Activated T-cell treated with anti-CD3 and anti-CD28 coated beads, Interleukin-2, amount 50 U/mL, for 4 hours (primary cell): Measurements from ENCODE around the gene TMEM53. TPM values are rescaled to one million over a fixed set of nuclear protein-coding genes. Genes with fewer than 3 reads are reported as not detected.

Source experiments
- ATAC-seq, 2 donors: fragments of 200-7000 bp; cut with Tn5 transposase; one replicate each; pipeline ENCODE4 v1.10.0; 2021
- DNase-seq: peaks from one replicate; pipeline ENCODE4 v3.0.0-alpha.2; 2020
- H3K27me3 Mint-ChIP-seq: one replicate; pipeline ENCODE4 v1.8.0; 2021; ENCODE audit warnings: low read depth, mixed read lengths
- H3K36me3 Mint-ChIP-seq: one replicate; pipeline ENCODE4 v1.8.0; 2022; ENCODE audit warnings: mixed read lengths; ENCODE audit not compliant: insufficient read depth
- H3K4me1 Mint-ChIP-seq: one replicate; pipeline ENCODE4 v1.8.0; 2021; ENCODE audit warnings: low read depth, mixed read lengths
- H3K4me3 Mint-ChIP-seq: one replicate; pipeline ENCODE4 v1.8.0; 2021; ENCODE audit warnings: mild to moderate bottlenecking, moderate library complexity, mixed read lengths
- H3K9me3 Mint-ChIP-seq: one replicate; pipeline ENCODE4 v1.8.0; 2021; ENCODE audit warnings: mixed read lengths
- total RNA-seq, 3 donors: library from RNA; stranded (reverse); gene quantifications; one replicate each; pipeline ENCODE4 v1.2.1, GENCODE V29; 2021

The TMEM53 gene
- 1 to 10 TPM; 1.8 to 3.6 (median 2.2) TPM for total RNA-seq

DNA sequence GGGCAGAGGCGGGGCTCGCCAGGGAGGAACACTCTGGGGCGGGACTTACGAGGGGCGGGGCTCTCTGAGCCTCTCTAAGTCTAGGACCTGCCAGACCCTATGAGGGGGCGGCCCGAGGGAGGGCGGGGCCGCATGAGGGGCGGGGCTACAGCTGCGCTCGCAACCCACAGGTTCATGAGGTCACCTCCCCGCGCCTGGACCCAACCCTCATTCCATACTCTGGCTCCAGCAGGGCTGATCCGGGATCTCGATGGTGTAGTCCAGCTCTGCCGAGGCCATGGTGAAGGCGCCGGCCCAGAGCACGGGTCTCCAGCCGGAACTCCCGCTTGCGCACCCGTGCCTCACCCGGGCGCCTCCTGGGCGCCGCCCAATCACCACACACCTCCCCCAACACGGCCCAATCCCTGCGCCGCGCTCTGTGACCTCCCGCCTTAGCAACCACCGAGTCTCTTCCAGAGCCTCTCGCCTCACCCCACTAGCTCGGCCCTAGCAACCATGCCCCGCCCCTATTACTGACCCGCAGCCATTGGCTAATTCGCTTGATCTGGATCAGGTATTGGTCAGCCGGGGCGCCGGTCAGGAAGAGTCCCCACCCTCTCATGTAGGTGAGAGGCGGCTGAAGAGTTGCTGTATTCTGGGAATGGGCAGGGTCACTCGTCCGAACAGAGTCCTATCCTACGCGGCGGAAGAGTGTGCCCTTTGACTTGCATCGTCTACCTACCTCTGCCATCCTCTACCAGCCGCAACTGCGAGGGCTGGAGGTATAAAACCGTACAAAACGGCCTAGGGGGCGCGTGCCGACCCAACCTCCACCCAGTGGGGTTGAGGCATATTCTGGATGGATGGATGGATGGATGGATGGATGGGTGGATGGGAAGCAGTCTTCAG is at the start of gene TMEM53, which contains the start of gene ARMH1:
TSS of gene TMEM53 (minus strand) at position 369 of the 888 bp plus-strand sequence. CDS start at position 279, 90 bp downstream.
TSS of gene ARMH1 (plus strand) at position 602 of the 888 bp plus-strand sequence. CDS start 14,984 bp downstream, outside the sequence.
- Mint-ChIP-seq H3K9me3 (no peaks in the 10 kb centered on the region), H3K36me3 (no peaks in the 10 kb centered on the region), H3K27me3 (no peaks in the 10 kb centered on the region), H3K4me1 (peaks cover 27% of the 10 kb centered on the region), H3K4me3 (peak within 1 kb of the TSS; percentile 81)
- peak; percentile 97 for ATAC-seq
- peak; percentile 95 for DNase-seq

DNA sequence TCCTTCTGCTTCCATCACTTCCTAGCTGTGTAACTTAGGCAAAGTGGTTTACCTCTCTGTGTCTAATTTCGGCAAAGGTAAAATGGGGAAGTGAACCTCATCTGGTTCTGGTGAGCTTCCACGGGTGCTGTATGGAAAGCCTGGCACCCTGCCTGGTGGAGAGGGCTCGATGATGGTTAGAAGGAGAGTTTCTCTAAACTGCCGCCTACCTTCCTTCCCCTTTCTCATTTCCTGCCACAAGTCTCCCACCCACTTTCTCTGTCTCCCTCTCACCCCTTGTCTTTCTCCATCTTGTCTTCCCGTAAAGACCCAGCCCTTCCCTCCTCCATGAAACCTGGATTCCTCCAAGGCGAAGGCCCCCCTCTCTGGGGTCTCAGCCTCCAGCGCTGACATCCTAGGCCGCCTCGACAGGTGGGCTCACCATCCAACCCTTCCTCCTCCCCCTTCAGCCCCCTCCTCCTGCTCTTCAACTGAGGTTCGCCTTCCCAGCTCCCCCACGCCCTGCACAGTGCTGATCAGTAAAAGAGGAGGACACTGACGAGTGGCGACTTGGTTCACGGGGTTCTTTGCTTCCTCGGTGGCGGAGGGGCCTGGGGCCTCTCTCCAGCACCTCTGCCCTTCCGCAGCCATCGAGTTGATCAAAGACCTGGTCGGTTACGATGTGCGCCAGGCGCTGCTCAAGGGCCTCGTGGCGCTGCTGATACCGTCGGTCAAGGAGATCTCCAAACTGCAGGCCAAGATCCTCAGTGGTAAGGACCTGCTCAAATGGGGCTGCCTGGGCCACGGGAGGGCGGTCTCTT is 49.4 kb upstream of the TMEM53 start:
- Mint-ChIP-seq H3K36me3 (peaks cover 2% of the 10 kb centered on the region), H3K9me3 (no peaks in the 10 kb centered on the region), H3K4me3 (peak overlapping the region; percentile 74), H3K27me3 (no peaks in the 10 kb centered on the region), H3K4me1 (peaks cover 62% of the 10 kb centered on the region)
- DNase-seq (peak; percentile 32), ATAC-seq (peak; percentile 4)

DNA sequence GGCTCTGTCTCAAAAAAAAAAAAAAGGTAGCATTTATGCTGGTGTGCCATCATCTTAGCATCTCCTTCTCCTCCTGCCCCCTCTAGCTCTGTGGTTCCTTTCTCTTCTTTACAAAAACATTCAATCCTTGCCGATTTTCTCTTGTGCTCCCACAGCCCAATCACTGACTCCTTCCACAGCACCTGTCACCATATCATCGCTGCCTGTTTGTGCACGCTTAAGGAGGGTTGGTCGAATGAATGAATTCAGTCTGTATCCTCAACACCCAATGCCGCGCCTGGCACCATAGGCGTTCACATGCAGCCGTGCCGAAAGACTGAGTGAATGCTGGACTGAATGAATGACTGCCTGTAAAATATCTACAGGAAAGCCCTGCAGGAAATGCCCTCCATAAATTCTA is 48.8 kb upstream of the TMEM53 start:
- H3K4me1 Mint-ChIP-seq, result peaks cover 67% of the 10 kb centered on the region
- no peak for ATAC-seq
- peak overlapping the region; percentile 74 for H3K4me3 Mint-ChIP-seq
- peaks cover 2% of the 10 kb centered on the region for H3K36me3 Mint-ChIP-seq
- no peaks in the 10 kb centered on the region for H3K27me3 Mint-ChIP-seq
- no peaks in the 10 kb centered on the region for H3K9me3 Mint-ChIP-seq
- no peak for DNase-seq

DNA sequence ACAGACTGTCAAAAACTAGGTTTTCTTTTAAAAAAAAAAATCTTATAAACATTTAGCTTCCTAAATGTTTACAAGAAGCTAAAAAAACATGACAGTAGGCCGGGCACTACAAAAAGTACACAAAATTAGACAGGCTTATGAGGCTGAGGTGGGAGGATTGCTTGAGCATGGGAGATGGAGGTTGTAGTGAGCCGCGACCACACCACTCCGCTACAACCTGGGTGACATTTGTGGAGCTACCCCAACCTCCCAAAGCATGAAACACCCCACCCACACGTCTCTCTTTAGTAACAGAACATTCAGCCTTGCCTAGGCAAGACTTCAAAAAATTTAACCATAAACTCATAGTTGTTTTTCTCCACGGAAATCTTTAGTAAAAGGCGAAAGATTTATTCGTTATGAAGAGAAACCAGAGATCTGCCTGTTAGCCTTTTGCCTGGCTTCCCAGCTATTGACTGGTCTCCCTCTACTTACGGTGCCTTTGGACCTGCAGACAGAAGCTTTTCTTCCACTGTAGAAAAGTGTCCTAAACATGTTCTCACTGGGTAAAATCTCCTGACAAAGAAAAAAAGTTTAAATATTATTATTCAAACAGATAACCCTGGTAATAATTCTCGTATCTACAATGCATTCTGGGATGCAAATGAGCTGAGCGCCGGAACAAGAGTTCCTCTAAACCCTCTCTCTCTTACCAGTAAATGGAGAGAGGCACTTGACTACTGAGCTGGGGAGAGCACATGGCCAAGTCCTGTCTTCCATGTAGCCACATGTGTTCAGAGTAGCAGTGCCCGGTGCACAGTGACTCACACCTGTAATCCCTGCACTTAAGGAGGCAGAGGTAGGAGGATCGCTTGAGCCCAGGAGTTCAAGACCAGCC is 47.4 kb upstream of the TMEM53 start:
- Mint-ChIP-seq H3K27me3 (no peaks in the 10 kb centered on the region), H3K4me3 (peak overlapping the region; percentile 42), H3K9me3 (no peaks in the 10 kb centered on the region), H3K36me3 (peaks cover 2% of the 10 kb centered on the region), H3K4me1 (peaks cover 74% of the 10 kb centered on the region)
- DNase-seq, result peak; percentile 57
- ATAC-seq, result peak; percentile 78 to 85

DNA sequence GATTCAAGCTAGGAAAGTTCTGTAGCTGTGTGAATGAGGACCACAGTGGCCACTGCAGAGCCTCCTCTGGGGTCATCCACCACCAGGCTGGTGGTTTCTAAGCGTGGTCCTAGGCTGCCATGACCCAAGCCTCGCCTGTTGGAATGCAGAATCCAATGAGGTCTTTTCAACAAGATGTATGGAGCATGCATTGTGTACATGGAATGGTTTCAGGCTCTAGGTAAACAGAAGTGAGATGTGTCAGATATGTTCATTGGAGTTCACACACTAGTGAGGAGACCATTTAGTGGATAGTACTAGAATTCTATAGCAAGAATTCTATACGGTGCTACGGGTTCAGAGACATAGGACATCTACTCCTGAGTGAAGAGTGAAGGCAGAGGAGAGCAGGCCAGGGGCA is 46.0 kb upstream of the TMEM53 start:
- Mint-ChIP-seq H3K4me1 (peaks cover 80% of the 10 kb centered on the region), H3K27me3 (no peaks in the 10 kb centered on the region), H3K36me3 (peaks cover 2% of the 10 kb centered on the region), H3K9me3 (no peaks in the 10 kb centered on the region), H3K4me3 (peak overlapping the region; percentile 27)
- DNase-seq, result no peak
- ATAC-seq, result no peak

DNA sequence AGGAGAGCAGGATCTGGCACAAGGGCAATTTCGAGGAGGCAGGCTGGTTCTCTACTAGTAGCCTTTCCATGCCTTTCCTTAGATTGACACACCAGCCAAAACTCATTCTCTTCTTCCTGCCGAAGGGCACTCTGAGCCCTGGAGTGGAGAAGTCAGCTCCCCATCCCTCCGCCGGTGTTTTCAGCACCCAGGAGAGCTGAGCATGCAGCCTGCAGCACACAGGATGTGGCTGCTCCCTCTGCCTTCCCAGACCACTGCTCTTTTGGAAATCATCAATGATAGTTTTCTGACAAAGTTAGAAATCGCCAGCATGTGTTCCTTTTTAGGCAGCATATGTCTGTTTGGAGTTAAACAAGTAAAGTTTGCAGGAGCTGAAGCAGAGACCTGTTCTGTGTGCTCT is 45.0 kb upstream of the TMEM53 start:
- ATAC-seq (no peak), DNase-seq (no peak)
- no peaks in the 10 kb centered on the region for H3K36me3 Mint-ChIP-seq
- H3K4me3 Mint-ChIP-seq, result no peak overlapping the region
- H3K9me3 Mint-ChIP-seq, result no peaks in the 10 kb centered on the region
- H3K27me3 Mint-ChIP-seq, result no peaks in the 10 kb centered on the region
- H3K4me1 Mint-ChIP-seq, result peaks cover 80% of the 10 kb centered on the region

DNA sequence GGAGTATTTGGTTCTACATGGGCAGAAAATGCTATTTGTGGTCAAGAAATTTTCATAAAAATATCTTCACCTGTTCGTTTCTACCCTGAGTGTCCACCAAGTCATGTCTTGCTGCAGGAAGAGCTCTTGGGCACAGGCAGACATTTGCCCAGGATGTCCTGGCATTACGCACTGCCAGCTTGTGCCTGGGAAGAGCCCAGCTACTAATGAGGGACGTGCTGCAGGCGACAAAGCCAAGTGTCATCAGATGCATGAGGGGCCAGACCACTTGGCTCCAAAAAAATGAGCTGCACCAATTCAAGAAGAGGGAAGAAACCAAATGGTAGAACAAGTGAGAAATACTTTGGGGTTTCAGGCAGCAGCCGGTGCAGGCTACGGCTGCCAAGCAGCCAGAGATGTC is 43.8 kb upstream of the TMEM53 start:
- Mint-ChIP-seq H3K36me3 (no peaks in the 10 kb centered on the region), H3K27me3 (no peaks in the 10 kb centered on the region), H3K9me3 (no peaks in the 10 kb centered on the region), H3K4me3 (no peak overlapping the region), H3K4me1 (peaks cover 70% of the 10 kb centered on the region)
- ATAC-seq (no peak), DNase-seq (no peak)

DNA sequence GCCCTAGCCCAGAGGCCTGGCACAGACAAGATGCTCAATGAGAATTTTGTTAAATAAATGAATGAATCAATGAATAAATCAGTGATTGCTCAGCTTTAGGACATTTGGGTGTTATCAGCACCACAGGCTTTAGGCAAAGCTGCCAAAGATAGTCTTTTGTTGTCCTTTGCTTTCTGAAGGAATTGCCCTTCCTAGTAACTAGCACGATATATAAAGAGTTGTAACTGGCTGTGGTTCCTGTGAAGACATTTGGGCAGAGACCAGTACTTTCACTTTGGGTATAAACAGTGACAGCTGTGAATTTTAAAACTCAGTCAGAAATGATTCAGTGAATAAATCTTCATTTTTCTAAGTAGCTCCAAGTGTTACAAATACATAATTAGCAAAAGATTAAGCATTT is 43.4 kb upstream of the TMEM53 start:
- Mint-ChIP-seq H3K27me3 (no peaks in the 10 kb centered on the region), H3K4me1 (peaks cover 67% of the 10 kb centered on the region), H3K9me3 (no peaks in the 10 kb centered on the region), H3K36me3 (no peaks in the 10 kb centered on the region), H3K4me3 (no peak overlapping the region)
- DNase-seq (no peak), ATAC-seq (no peak)

DNA sequence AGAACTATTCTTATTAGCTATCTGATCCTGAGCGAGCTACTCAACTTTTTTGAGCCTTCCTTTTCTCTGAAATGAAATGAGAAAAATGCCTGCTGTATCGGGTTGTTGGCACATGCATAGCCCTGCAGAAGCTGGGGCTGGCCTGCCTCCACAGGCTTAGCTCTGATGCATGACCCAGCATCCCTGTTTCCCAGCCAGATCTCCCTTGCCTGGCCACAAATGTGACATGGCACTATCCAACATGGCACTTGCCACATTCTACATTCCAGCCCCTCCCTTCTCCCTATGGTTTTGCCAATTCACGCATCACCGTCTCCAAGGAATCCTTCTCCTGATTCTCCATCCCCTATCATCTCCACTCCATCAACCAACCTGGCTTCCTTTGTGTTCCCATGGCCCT is 42.9 kb upstream of the TMEM53 start:
- H3K4me1 Mint-ChIP-seq, result peaks cover 67% of the 10 kb centered on the region
- no peaks in the 10 kb centered on the region for H3K27me3 Mint-ChIP-seq
- no peak for ATAC-seq
- H3K36me3 Mint-ChIP-seq, result no peaks in the 10 kb centered on the region
- no peaks in the 10 kb centered on the region for H3K9me3 Mint-ChIP-seq
- no peak for DNase-seq
- H3K4me3 Mint-ChIP-seq, result no peak overlapping the region

DNA sequence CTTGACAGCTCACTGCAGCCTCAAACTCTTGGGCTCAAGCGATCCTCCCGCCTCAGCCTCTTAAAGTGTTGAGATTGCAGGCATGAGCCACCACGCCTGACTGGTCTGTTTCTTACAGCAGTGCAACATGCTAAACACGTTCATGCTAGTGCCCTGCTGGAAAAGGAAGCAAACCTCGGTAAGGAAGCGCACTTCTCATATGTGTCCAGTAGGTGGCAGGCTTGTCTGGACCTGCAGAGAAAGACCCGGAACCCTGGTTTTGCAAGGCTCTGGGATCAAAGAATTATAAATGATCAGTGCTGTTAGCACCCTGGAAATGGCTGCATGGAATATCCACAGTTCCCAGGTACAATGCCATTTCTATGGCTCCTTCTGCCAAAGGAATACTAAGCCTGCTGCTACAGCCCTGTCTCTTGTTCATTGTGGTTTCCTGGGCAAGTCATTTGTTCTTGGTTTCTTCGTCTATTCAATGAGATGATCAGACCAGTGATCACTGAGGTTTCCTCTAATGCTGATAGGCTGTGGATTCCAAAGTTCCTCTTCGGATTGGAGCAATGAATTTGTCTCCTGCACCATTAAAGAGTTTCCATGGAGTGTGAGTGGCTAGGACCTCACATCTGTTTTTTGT is 40.8 kb upstream of the TMEM53 start:
- peak overlapping the region; percentile 17 for H3K4me3 Mint-ChIP-seq

DNA sequence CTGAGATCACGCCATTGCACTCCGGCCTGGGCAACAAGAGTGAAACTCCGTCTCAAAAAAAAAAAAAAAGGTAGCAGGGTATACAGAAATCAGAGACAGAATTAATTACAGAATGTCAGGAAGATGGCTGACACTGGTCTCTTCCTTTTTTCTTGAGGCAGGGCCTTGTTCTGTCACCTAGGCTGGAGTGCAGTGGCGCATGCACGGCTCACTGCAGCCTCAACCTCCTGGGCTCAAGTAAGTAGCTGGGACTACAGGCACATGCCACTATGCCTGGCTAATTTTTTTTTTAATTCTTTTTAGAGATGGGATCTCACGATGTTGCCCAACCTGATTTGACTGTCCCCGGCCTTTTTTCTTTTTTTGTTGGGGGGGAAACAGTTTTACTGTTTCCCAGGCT is 40.3 kb upstream of the TMEM53 start:
- Mint-ChIP-seq H3K9me3 (no peaks in the 10 kb centered on the region), H3K27me3 (no peaks in the 10 kb centered on the region), H3K36me3 (no peaks in the 10 kb centered on the region), H3K4me1 (peaks cover 43% of the 10 kb centered on the region), H3K4me3 (no peak overlapping the region)
- no peak for DNase-seq
- no peak for ATAC-seq

More for the DNA sequence above, 40.8 kb upstream of the TMEM53 start:
- Mint-ChIP-seq H3K4me1 (peaks cover 47% of the 10 kb centered on the region), H3K9me3 (no peaks in the 10 kb centered on the region), H3K27me3 (no peaks in the 10 kb centered on the region), H3K36me3 (no peaks in the 10 kb centered on the region)
- DNase-seq (peak; percentile 61), ATAC-seq (peak; percentile 79 to 86)

DNA sequence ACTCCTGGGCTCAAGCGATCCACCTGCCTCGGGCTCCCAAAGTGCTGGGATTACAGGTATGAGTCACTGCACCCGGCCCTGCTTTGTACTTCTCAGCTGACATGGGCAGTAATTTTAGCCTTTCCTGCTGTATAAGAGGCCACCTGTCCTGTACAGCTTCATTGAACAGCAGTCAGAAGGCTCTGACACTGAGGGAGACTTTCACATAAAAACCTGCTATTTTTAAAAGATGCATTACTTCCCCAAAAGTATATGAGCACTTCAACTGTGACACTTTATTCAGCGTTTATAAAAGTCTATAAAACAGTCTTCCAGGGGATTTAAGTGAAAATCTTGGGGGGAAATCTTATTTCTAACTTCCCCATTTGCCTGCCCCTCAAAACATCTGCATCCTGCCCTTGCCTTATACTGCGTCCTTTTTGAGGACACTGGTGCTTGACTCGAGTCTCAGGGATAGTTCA is 39.1 kb upstream of the TMEM53 start:
- DNase-seq (no peak), ATAC-seq (no peak)
- Mint-ChIP-seq H3K4me1 (peaks cover 39% of the 10 kb centered on the region), H3K27me3 (peaks cover 3% of the 10 kb centered on the region), H3K4me3 (no peak overlapping the region), H3K9me3 (no peaks in the 10 kb centered on the region), H3K36me3 (no peaks in the 10 kb centered on the region)

DNA sequence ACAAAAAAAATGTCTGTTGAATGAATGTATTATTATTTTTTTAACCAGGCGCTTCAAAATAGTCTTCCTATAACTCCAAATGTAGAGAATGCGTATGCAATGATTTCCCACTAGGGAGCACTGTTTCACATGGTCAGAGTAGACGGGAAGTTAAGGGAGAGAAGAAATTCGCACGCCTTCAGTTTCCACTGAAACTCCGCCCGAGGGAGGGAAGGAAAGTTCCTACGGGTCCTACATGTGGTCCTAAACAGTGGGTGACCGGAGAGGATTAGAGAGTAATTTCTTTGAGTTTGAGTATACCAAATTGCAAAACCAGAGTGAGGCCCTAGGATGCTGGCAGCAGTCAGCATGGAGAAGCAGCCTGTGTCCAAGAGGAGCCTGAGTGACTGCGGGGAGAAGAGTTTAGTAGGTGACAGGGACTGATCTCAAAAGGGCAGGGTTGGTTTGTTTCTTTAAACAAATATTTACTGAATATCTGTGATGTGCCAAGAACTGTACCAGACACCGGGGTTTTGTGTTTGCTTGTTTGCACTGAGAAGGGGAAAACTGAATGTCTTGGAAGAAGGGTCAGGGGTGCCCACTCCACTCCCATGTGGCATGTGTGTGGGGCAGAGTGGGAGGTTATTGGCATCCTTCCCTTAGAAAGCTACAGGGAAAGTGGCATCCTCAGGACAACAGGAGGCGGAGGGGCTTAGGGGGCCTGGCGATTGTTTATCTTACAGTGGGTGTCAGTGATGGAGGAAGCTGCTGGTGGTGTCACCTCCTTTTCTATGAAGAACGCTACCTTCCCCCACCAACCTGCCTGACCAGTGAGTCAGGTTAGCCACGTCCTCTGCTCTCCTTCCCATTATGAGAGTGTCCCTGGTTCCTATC is 33.9 kb upstream of the TMEM53 start:
- DNase-seq (no peak), ATAC-seq (peak; percentile 75 to 85)
- peaks cover 3% of the 10 kb centered on the region for H3K27me3 Mint-ChIP-seq
- H3K9me3 Mint-ChIP-seq, result no peaks in the 10 kb centered on the region
- no peaks in the 10 kb centered on the region for H3K36me3 Mint-ChIP-seq
- H3K4me1 Mint-ChIP-seq, result peaks cover 15% of the 10 kb centered on the region
- H3K4me3 Mint-ChIP-seq, result peak overlapping the region; percentile 62
